Measurements from ENCODE around the gene HCST. TPM values are rescaled to one million over a fixed set of nuclear protein-coding genes. Genes with fewer than 3 reads are reported as not detected.
"Not testable (repeated sequence)": the region's sequence is repeated elsewhere in the genome, so short reads cannot be mapped to it uniquely, and the experiment has no call there.

Gene HCST
- polyA plus RNA-seq (ENCODE audit: insufficient read length in 10 of 10): 10 to 100 TPM in 1 of 10 donors, 1 to 10 TPM in 9; 3.7 to 11.6 (median 5.3) TPM
- long read RNA-seq, donor 1, partial matches to known transcripts: 0 of 1 reads
- long read RNA-seq, donor 1, other reads (novel, unspliced or antisense): 0 of 1 reads
- long read RNA-seq, donor 2, partial matches to known transcripts: 0 of 1 reads
- long read RNA-seq, donor 2, other reads (novel, unspliced or antisense): 0 of 1 reads
- long read RNA-seq, donor 3: 0 reads
- long read RNA-seq, donor 4, partial matches to known transcripts: 0 of 2 reads
- long read RNA-seq, donor 4, other reads (novel, unspliced or antisense): 0 of 2 reads
- long read RNA-seq, donor 5, partial matches to known transcripts: 0 of 3 reads
- long read RNA-seq, donor 5, other reads (novel, unspliced or antisense): 0 of 3 reads
- long read RNA-seq, donor 6, partial matches to known transcripts: 0 of 3 reads
- long read RNA-seq, donor 6, other reads (novel, unspliced or antisense): 0 of 3 reads
- long read RNA-seq, donor 7, partial matches to known transcripts: 0 of 4 reads
- long read RNA-seq, donor 7, other reads (novel, unspliced or antisense): 0 of 4 reads
- long read RNA-seq, donor 8, partial matches to known transcripts: 0 of 3 reads
- long read RNA-seq, donor 8, other reads (novel, unspliced or antisense): 0 of 3 reads
- long read RNA-seq, donor 9: 0 reads

- no peak for DNase-seq
Measured at GRCh38 chr19:35901854-35902661, at the start of gene HCST. Gene HCST (plus strand): TSS chr19:35902529. CDS start chr19:35902594, 65 bp downstream.

- no peak for DNase-seq
Measured at GRCh38 chr19:35853038-35853756, 49.1 kb upstream of the HCST start.

- peak in 1 of 3 donors; percentile 66 for DNase-seq
Measured at GRCh38 chr19:35856546-35857149, 45.7 kb upstream of the HCST start, which contains the start of gene KIRREL2. Gene KIRREL2 (plus strand): TSS chr19:35856911. CDS start chr19:35857120, 209 bp downstream.

- DNase-seq: no peak
Measured at GRCh38 chr19:35858311-35858710, 44.0 kb upstream of the HCST start.

GRCh38 chr19:35859414-35859813, 42.9 kb upstream of the HCST start:
- DNase-seq: no peak

- no peak for DNase-seq
Measured at GRCh38 chr19:35860436-35860817, 41.9 kb upstream of the HCST start.

GRCh38 chr19:35860818-35861639, 41.3 kb upstream of the HCST start:
- DNase-seq: no peak

GRCh38 chr19:35861640-35862160, 40.6 kb upstream of the HCST start:
- DNase-seq: no peak

GRCh38 chr19:35862528-35862927, 39.8 kb upstream of the HCST start:
- no peak for DNase-seq

- no peak for DNase-seq
Measured at GRCh38 chr19:35863018-35863417, 39.3 kb upstream of the HCST start.

- DNase-seq: peak; percentile 32 to 75 (median 58)
Measured at GRCh38 chr19:35868172-35868822, 34.0 kb upstream of the HCST start, which contains the start of gene APLP1. Gene APLP1 (plus strand): TSS chr19:35868574. CDS start chr19:35868637, 63 bp downstream.

GRCh38 chr19:35868823-35869326, 33.5 kb upstream of the HCST start:
- DNase-seq: peak in 1 of 3 donors; percentile 42

GRCh38 chr19:35869327-35870123, 32.8 kb upstream of the HCST start:
- DNase-seq: peak in 2 of 3 donors; percentile 29 to 68

- DNase-seq: not testable (repeated sequence)
Measured at GRCh38 chr19:35870124-35870736, 32.1 kb upstream of the HCST start.

GRCh38 chr19:35870798-35871197, 31.5 kb upstream of the HCST start:
- no peak for DNase-seq

GRCh38 chr19:35871611-35872010, 30.7 kb upstream of the HCST start:
- no peak for DNase-seq

GRCh38 chr19:35872180-35872579, 30.1 kb upstream of the HCST start:
- no peak for DNase-seq

Data from muscle of back (tissue), 13 donors.